ENCODE data around the gene KAZN.

KAZN gene

DNA sequence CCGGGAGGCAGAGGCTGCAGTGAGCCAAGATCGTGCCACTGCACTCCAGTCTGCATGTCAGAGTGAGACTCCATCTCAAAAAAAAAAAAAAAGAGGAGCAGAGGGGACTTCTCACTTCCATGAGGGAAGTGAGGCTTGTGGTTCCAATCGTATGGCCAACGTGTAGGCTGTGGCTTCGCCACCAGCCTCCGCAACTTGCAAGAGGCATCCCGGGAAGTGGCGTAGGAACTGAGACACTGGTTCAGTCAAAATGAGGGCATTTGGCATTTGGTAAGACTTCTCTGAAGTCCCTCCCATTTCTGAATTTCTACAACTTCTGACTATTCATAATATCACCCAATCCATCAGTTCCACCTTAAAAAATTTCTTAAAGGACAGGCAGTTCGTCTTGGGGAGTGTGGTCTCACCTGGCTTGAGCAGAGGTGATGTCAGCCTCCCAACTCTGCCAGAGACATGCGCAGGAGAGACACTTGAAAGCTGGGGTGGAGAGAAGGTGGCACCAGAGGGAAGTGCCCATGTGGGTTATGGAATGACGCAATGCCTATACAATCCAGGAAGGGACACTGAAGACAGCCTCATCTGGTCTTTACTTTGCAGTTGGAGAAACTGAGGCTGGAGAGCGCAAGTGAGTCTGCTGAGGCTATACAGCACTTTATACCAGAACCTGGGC, 17.2 kb downstream of the KAZN start:
- no peak overlapping the region for H3K4me3 ChIP-seq (ENCODE audit: low read depth, low read length)
- DNase-seq (ENCODE audit: low read depth): no peak
- TF ChIP-seq, protein P1, sequence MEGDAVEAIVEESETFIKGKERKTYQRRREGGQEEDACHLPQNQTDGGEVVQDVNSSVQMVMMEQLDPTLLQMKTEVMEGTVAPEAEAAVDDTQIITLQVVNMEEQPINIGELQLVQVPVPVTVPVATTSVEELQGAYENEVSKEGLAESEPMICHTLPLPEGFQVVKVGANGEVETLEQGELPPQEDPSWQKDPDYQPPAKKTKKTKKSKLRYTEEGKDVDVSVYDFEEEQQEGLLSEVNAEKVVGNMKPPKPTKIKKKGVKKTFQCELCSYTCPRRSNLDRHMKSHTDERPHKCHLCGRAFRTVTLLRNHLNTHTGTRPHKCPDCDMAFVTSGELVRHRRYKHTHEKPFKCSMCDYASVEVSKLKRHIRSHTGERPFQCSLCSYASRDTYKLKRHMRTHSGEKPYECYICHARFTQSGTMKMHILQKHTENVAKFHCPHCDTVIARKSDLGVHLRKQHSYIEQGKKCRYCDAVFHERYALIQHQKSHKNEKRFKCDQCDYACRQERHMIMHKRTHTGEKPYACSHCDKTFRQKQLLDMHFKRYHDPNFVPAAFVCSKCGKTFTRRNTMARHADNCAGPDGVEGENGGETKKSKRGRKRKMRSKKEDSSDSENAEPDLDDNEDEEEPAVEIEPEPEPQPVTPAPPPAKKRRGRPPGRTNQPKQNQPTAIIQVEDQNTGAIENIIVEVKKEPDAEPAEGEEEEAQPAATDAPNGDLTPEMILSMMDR (IDR thresholded peaks at IDR 0.05; ENCODE audit: control insufficient read depth, extremely low read depth, insufficient read depth): no peak

DNA sequence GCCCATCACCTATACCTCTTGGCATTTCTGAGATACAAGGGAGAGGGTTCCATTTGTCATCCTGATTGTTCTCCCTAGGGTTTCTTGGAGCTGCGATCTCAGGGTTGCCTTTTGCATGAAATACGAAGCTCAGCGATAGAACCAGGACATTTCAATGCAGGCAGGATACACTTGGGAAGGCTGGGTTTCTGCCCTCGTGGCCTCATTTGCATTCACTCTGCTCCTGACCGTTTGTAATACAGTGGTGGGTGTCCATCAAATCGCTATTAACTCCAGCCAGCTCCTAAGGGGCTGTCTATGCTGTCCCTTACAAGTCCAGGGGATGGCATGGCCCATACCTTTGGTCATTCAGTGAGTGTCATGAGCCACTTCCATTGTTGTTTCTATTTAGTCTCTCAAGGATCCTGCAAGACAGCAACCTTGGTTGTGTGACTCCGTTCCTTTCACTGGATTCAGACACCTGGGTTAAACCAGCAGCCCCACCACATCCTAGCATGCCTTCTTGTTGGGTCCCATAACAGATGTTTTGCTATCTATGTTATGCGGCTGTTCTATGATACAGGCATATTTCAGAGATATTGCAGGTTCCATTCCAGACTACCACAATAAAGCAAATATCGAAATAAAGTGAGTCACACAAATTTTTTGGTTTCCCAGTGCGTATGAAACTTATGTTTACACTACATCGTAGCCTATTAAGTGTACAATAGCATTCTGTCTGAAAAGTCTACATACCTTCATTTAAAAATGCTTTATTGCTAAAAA, 18.3 kb downstream of the KAZN start:
- no peak overlapping the region for H3K4me3 ChIP-seq (ENCODE audit: low read depth, low read length)
- TF ChIP-seq, protein P1 (IDR thresholded peaks at IDR 0.05; ENCODE audit: control insufficient read depth, extremely low read depth, insufficient read depth): no peak
- DNase-seq (ENCODE audit: low read depth): no peak

DNA sequence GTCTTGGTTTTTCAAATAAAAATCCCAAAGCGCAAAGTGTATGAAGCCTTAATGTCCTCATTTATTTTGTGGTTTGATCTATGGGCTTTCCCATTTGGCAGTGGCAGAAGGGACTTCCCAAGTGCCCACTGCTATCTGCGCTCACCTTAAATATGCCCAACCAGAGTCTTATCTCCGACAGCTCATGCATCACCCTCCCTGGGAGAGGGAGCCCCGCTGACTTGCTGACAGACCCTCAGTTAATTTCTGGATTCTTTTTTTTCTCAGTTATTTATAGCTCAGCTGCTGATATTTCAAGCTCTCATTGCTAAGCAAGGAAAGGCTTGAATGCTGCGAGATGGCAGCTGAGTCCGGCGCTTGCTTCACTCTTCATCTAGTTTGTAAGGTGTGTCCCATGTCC, 19.3 kb downstream of the KAZN start:
- TF ChIP-seq, protein P1 (IDR thresholded peaks at IDR 0.05; ENCODE audit: control insufficient read depth, extremely low read depth, insufficient read depth): no peak
- DNase-seq (ENCODE audit: low read depth): no peak
- no peak overlapping the region for H3K4me3 ChIP-seq (ENCODE audit: low read depth, low read length)

GRCh38 chr1:14620941-14621340, 22.5 kb downstream of the KAZN start:
- no peak for DNase-seq (ENCODE audit: low read depth)
- TF ChIP-seq, protein P1 (IDR thresholded peaks at IDR 0.05; ENCODE audit: control insufficient read depth, extremely low read depth, insufficient read depth): no peak
- H3K4me3 ChIP-seq (ENCODE audit: low read depth, low read length): no peak overlapping the region

GRCh38 chr1:14623090-14623489, 24.6 kb downstream of the KAZN start:
- TF ChIP-seq, protein P1 (IDR thresholded peaks at IDR 0.05; ENCODE audit: control insufficient read depth, extremely low read depth, insufficient read depth): no peak
- no peak overlapping the region for H3K4me3 ChIP-seq (ENCODE audit: low read depth, low read length)
- DNase-seq (ENCODE audit: low read depth): no peak

- TF ChIP-seq, protein P1 (IDR thresholded peaks at IDR 0.05; ENCODE audit: control insufficient read depth, extremely low read depth, insufficient read depth): no peak
- DNase-seq (ENCODE audit: low read depth): no peak
- H3K4me3 ChIP-seq (ENCODE audit: low read depth, low read length): no peak overlapping the region
These were observed 26.5 kb downstream of the KAZN start for GRCh38 chr1:14624941-14625340.

Measured in LNCaP clone FGC (cell line).